Measurements from ENCODE around the gene NHLRC2.
"Not testable (repeated sequence)": the region's sequence is repeated elsewhere in the genome, so short reads cannot be mapped to it uniquely, and the experiment has no call there.

NHLRC2 gene, protein sequence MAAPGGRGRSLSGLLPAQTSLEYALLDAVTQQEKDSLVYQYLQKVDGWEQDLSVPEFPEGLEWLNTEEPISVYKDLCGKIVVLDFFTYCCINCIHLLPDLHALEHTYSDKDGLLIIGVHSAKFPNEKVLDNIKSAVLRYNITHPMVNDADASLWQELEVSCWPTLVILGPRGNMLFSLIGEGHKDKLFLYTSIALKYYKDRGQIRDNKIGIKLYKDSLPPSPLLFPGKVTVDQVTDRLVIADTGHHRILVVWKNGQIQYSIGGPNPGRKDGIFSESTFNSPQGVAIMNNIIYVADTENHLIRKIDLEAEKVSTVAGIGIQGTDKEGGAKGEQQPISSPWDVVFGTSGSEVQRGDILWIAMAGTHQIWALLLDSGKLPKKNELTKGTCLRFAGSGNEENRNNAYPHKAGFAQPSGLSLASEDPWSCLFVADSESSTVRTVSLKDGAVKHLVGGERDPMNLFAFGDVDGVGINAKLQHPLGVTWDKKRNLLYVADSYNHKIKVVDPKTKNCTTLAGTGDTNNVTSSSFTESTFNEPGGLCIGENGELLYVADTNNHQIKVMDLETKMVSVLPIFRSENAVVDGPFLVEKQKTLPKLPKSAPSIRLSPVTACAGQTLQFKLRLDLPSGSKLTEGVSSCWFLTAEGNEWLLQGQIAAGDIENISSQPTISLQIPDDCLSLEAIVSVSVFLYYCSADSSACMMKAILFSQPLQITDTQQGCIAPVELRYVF

DNA sequence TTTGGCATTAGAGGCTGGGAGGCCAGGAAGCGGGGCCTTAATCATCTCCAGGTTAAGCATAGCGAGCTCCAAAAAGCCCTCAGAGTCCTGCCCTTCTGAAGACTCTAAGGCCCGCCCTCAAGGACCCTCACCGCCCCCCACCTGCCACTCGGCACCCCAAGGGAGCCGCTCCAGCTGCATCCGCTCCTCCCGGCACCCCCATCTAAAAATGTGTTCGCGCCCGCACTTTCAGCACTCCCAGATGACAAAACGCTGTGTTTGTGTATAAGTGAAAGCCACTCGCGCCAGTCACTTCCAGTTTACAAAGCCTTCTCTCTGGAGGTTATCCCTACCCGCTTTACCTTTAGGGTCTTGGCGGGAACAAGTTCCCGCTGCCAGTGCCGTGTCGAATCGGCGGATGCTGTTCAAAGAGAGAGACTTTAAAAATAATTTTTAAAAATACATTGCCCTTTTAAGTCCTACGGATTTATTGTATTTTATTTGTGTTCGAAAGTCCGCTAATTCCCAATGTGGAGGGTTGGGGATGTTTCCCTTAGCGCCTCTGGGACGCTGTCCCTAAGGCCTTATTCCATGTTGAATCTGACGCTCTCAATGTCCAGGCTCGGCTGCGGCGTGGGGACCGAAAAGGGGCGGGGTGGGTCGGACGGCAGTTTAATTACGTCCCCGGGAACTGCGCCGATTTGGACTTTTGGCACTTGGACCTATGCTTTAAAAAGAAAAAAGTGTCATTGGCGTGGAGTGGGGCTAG lies at the start of gene NHLRC2, which contains the start of gene DCLRE1A:
TSS of gene NHLRC2 (plus strand) at position 649 of the 748 bp plus-strand sequence. CDS start 212 bp downstream, outside the sequence.
TSS of gene DCLRE1A (minus strand) at position 70 of the 748 bp plus-strand sequence. CDS start 900 bp downstream, outside the sequence.
- DNase-seq (ENCODE audit: low read depth in 2 of 2): peak; percentile 25 to 37

DNA sequence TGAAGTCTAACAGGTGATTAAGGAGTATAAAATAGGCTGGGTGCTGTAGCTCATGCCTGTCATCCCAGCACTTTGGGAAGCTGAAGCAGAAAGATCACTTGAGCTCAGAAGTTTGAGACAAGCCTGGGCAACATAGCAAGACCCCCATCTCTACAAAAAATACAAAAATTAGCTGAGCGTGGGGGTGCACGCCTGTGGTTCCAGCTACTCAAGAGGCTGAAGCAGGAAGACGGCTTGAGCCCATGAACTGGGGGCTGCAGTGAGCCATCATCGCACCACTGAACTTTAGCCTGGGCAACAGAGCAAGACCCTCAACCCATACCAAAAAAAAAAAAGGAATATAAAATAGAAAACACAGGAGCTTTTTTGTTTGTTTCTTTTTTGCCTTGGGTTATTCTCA lies 48.0 kb upstream of the NHLRC2 start:
- no peak for DNase-seq (ENCODE audit: low read depth in 2 of 2)

DNA sequence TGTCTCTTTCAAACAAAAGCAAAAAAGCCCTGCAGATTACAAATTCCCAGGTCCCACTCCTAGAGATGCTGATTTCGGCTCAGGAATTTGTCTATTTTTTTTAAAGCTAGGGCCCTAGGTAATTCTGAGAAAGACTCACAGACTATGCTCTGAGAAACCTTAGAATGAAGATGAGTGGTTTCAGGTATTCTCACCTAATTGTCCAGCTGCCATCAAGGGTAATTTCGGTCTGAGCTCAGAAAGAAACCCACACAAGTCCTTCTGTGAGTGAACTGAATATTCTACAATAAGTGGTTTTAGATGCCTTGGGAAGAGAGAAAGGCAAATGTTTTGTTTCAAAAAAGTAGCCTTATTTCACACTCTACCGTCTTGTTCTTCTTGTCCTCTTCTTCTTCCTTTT lies 46.3 kb upstream of the NHLRC2 start:
- DNase-seq (ENCODE audit: low read depth in 2 of 2): no peak

DNA sequence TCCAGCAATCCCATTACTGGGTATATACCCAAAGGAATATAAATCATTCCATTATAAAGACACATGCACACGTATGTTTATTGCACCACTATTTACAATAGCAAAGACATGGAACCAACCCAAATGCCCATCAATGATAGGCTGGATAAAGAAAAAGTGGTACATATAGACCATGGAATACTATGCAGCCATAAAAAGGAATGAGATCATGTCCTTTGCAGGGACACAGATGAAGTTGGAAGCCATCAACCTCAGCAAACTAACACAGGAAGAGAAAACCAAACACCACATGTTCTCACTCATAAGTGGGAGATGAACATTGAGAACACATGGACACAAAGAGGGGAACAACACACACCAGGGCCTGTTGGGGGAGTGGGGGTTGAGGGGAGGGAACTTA lies 39.8 kb upstream of the NHLRC2 start:
- DNase-seq (ENCODE audit: low read depth in 2 of 2): not testable (repeated sequence)

DNA sequence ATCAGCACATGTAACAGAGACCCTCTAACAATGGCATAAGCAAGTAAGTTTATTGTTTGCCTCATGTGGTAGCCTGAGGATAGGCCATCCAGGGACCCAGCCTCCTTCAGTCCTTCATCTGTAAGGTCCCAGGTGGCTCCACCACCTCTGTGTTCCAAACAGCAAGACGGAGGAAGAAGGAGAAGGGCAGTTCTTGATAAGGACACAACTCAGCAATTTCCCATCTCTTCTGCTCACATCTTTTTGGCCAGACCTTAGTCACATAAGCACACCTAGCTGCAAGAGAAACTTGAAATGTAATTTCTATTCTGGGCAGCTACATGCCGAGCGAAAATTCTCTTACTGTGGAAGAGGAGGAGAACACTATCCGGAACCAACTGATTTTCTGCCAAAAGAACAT lies 34.5 kb upstream of the NHLRC2 start:
- DNase-seq (ENCODE audit: low read depth in 2 of 2): no peak

DNA sequence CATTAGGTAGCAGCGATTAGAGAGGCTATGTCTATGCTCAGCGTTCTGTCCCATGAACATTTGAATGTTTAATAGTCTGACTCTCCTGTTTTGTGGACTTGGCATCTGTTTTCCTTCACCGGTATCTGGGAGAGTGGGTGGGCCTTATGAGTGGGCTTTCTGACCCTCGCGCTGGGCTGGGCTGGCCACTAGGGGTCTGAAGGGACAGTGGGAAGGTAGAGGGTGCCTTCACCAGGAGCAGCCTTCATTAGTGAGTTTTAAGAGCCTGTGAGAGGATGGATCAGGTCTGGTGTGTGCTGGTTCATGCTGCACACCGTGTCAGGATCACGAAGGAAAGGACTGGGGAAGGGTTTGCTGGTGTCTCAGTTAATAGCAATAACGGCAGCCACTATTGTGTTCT lies 34.0 kb upstream of the NHLRC2 start:
- DNase-seq (ENCODE audit: low read depth in 2 of 2): no peak

DNA sequence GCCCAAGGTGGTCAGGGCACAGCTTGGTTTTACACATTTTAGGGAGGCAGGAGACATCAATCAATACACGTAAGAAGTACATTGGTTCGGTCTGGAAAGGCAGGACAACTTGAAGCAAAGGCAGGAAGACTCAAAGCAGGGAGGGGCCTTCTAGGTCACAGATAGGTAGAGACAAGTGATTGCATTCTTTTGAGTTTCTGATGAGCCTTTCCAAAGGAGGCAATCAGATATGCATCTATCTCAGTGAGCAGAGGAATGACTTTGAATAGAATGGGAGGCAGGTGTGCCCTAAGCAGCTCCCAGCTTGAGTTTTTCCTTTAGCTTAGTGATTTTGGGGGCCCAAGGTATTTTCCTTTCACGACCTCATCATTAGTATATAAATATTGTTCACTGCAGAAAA lies 33.2 kb upstream of the NHLRC2 start:
- DNase-seq (ENCODE audit: low read depth in 2 of 2): not testable (repeated sequence)

DNA sequence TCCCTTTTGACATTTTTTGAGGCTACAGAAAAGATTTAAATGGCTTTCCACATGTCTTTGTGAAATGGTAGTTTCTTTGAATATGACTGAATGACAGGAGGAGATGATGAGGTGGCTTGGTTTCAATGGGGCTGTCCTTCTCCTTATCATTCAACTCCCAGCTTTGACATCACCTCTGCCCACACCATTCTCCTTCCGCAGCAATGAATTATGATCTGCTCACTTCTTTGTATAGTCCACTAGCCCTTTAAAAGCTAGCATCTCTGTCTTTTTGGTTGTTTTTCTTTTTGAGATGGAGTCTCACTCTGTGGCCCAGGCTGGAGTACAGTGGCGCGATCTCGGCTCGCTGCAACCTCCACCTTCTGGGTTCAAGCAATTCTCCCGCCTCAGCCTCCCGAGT lies 32.3 kb upstream of the NHLRC2 start:
- no peak for DNase-seq (ENCODE audit: low read depth in 2 of 2)

DNA sequence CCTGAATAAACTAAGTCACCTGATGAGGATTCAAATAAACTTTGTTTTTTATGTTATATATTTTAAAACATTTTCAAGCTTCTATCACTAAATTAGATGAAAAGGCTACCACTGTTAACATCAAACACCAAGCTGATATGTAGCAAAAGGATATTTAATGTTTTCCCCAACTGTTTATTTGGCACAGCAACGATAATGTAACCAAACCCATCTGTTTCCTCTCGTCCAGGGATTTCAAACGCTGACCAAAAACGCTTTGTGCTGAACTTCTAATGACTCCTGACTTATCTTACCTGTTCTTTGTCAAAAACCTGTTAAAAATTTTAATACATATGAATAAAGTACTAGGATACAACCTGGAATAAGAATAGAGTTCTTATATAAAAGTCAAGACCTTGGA lies 31.1 kb upstream of the NHLRC2 start:
- DNase-seq (ENCODE audit: low read depth in 2 of 2): no peak

DNA sequence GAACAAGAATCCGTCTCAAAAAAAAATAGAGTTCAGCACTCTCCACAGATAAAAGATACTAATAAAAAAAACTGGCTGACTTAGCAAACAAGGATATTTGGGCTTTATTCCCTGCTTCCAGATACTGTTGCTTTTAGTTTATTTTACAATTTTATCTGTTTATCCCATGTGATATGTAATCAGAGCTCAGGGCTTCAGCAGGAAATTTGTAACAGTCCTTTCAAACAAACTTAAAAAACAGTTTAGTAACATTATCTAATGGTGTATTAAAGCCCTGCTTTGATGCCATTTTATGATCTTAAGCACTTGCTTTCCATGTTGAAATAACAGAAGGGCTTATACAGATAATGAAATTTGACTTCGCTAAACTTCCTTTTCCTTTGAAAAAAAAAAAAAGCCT lies 28.7 kb upstream of the NHLRC2 start:
- DNase-seq (ENCODE audit: low read depth in 2 of 2): no peak

DNA sequence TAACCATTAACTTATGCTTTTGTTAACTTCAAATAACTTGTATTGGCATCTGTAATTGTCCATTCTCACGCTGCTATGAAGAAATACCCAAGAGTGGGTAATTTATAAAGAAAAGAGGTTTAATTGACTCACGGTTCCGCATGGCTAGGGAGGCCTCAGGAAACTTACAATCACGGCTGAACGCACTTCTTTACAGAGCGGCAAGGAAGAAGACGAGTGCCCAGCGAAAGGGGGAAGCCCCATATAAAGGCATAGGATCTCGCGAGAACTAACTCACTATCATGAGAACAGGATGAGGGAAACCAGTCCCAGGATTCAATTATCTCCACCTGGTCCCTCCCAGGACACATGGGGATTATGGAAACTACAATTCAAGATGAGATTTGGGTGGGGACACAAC lies 25.9 kb upstream of the NHLRC2 start:
- DNase-seq (ENCODE audit: low read depth in 2 of 2): not testable (repeated sequence)

DNA sequence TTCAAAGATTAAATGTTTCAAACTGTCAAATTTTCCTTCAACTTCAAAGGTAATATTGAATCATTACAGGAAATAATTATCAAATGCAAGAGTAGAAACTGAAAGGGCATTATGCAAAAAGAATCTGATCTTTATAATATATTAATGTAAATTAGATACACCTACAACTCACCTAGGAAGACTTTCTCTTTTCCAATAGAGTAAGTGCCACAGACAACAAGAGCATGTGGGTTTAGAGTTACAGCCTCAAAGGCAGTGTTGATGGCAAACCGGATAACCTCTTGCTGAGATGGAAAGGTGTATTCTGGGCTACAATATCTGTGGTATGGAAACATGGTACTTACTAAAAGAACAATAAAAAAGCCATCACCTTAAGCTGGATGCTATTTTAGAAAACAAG lies 12.3 kb upstream of the NHLRC2 start:
- DNase-seq (ENCODE audit: low read depth in 2 of 2): no peak

DNA sequence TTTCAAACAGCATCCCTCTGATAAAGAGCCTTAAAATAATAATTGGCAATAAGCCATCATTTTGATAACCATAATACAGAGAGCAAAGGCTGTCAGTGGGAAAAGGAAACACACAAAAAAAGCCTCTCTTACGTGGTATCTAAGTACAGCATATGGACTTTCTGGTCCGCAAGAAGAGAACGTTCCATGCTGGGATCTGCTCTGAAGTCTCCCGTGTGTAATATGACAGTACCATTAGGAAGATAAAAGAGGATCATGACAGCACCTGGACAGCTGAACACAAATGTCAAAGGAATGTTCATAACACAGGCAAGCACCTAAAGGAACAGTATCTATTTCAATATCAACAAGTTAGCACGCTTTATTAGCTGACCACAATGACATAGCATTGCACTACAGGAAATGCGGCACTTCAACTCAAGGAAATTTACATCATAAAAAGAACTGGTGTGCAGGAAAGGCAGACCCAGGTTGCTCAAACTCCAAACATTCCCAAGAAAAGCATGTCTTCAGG lies 10.4 kb upstream of the NHLRC2 start:
- DNase-seq (ENCODE audit: low read depth in 2 of 2): no peak

DNA sequence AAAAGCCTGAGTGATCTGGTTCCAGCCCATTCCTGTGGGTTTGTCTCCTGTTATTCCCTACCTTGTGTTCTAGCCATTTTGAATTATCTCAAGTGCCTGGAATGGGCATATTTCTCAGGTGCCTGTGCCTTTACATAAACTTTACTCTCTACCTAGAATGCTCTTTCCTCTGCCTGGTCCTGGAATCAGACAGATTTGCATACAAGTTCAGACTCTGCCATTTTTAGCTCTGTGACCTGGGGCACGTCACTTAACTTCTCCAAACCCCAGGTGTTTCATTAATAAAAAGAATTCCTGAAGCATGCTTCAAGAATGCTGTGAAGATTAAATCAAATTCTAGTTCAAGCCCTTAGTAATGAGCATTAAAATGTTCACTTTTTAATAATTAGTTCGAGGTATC lies 8.4 kb upstream of the NHLRC2 start:
- no peak for DNase-seq (ENCODE audit: low read depth in 2 of 2)

DNA sequence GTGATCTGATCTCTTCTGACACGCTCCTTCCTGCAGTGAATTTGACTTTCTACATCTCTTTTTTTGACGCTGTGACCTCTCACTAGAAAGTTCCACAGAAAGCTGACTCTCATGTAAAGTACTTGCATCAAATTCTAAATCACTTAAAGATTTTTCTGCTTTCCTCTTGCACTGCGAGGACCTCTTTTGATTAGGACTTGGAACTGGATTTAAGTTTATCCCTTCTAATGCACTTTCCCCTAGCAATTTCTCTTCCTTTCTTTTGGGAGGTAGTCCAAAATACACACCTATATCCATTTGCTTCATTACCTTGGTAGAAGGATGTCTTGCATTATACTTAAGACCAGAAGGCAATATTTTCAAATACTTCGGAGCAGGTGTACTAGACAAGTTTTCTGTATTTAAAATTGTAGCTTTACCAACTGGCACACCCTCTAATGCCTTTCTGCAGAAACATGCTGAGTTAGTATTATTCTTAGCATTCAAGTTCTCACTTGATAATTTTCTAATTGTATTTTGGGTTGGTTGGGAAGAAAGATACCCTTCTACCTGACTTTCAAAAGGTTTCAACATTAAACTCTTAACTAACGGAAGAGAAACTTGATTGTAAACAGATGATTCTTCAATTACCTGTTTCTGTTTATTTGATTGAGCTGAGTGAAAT lies 5.2 kb upstream of the NHLRC2 start:
- DNase-seq (ENCODE audit: low read depth in 2 of 2): no peak

DNA sequence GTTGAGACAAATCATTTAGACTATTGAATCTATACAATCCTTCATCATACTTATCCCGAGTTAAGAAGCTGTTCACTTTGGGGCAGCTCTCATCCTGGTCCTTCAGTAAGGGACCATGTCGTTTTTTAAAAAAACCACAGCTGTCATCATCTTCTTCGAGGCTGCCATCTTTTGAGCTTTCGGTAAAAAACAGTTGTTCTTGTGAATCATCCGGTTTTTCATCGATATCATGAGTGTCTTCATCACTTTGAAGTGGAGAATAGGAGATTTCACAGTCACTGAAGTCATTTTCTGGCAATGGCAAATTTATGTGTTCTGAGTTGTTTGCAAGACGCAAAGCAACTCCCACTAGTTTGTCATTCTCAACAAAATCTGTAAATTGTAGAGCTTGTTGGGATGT lies 4.5 kb upstream of the NHLRC2 start:
- no peak for DNase-seq (ENCODE audit: low read depth in 2 of 2)

DNA sequence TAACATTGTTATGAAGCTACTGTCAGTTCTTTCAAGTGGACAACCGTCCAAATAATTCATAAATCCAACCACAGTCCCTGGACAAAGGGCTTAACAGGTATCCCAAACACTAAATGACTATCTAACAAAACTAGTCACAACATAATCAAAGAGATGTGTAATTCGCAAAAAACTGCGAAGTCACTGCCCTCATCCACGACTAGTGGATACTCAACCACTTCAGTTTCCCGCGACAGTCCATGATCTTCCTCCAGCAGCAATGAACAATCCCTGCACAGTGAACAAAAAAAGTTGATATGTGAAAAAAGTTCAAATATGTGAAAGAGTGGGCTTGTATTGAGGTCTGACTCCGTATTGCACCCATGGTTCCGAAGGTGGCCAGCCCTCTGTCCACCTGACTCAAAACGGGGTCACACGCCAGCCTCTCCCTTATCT lies 866 bp upstream of the NHLRC2 start:
- no peak for DNase-seq (ENCODE audit: low read depth in 2 of 2)

DNA sequence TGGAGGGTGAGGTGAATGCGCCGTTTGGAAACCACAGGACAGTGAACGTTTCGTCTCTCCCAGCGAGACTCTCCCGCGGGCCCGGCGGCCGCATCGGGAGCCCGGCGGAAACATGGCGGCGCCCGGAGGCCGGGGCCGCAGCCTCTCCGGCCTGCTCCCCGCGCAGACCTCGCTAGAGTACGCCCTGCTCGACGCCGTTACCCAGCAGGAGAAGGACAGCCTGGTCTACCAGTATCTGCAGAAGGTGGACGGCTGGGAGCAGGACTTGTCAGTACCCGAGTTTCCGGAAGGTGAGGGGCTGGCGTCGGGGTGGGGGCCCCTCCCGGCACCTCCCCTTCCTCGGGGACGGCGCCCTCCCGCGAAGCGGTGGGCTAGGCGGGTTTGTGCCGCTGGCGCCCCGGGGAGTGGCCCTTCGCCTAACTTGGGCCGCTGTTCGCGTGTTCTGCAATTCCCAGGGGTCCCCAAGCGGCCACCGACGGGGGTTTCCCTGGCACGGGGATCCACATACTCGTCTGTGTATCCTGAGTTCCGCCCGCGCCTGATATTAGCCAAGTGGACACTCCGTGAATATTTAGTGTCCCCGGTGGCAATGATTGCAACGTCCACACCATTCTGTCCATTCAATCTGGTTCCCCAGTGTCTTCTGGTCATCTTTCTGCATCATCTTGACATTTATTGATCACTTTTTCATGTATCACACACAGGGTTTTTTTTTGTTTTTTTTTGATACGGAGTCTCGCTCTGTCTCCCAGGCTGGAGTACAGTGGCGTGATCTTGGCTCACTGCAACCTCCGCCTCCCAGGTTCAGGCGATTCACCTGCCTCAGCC lies 514 bp downstream of the NHLRC2 start:
- peak in 1 of 2 donors; percentile 17 for DNase-seq (ENCODE audit: low read depth in 2 of 2)

DNA sequence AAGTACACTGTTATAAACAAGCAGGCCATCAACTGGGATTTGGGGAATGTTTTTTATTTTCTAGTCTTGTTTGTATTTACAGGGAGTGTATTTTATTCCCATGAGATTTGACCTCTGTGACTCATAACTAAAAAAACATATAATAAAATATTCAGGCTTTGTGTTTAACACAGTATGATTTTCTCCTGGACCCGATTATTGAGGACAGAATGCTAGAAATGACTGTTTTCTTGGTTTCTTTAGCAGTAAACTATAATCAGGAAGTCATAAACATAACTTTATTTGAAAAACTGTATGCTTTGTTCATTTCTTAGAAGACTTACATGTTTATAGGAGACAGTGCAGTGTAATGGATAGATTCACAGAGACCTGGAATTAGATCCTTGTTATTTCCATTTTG lies 2.1 kb downstream of the NHLRC2 start:
- DNase-seq (ENCODE audit: low read depth in 2 of 2): no peak

DNA sequence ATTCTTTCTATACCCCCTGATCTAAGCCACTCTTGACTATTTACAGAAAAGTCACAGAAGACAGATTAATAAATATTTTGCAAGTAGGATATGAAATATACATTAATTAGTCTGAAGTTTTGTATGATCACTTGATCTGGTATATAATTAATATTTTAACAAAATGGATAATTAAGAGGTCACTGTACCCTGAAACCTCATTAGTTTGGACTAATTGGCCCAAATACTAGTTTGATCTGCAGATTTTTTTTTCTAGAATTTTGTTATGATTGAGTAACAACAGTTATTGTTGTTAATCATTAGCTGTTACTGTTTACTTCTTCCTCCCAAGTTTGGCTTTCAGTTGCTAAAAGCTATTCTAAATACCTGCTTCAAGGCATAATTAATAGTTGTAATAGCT lies 2.7 kb downstream of the NHLRC2 start:
- DNase-seq (ENCODE audit: low read depth in 2 of 2): no peak

DNA sequence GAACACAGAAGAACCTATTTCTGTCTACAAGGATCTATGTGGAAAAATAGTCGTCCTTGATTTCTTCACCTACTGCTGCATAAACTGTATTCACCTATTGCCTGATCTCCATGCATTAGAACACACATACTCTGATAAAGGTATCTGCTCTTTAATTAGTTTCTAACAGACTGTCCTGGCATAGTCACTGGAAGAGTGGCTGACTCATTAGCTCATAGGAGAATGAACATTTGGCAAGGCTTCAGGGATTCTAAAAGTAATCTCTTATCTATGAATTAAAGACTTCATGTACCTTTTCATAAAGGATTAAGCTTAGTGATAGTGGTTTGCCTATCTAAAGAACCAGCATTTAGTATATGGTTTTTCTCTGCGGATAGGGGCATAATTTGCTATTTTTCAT lies 4.1 kb downstream of the NHLRC2 start:
- DNase-seq (ENCODE audit: low read depth in 2 of 2): no peak
